Vagina (tissue), 2 donors: ENCODE results near the gene RCL1.

Experiments
- POLR2AphosphoS5 ChIP-seq, 2 donors: sonication (generic); formaldehyde crosslinking; IDR thresholded peaks; one replicate each; pipeline ENCODE4 v1.9.0; 2017; ENCODE audit warnings: antibody characterized with exemption in 2 of 2, mild to moderate bottlenecking in 2 of 2, low read depth in 1 of 2; ENCODE audit not compliant: insufficient read depth in 1 of 2
- TF ChIP-seq, protein P1 (sequence below), 3 experiments: fragments of 450-650 bp in 2 of 3; fragments of 200-600 bp in 1 of 3; sonication (generic) in 1 of 3; IDR thresholded peaks; one replicate each; pipeline ENCODE4 v1.5.1; 2017 to 2019; ENCODE audit warnings: antibody characterized with exemption in 3 of 3, mild to moderate bottlenecking in 2 of 3, moderate library complexity in 2 of 3

DNA sequence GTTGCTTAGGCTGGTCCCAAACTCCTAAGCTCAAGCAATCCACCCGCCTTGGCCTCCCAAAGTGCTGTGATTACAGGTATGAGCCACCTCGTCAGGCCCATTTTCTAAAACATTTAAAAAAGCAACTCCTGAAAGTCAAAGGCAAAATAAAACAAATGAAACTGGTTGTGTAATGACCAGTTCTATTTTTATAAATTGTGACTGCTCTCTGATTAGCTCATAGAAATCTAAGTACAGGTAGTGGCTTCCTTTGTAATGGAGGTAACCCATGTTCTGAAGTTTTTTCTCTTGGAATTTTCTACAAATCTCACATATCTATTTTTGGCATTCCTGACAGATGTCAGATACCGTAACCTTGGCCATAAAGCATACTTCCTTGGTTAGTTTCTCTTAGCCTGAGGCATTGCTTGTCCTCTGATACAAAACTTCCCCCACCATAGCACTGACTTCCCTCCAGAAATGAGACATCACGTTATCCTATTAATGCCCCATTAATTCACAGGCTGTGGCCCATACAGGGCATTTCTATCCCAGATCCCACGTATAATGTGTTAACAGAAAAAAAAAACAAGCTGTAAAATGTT lies 37.6 kb upstream of the RCL1 start:
- TF ChIP-seq, protein P1, sequence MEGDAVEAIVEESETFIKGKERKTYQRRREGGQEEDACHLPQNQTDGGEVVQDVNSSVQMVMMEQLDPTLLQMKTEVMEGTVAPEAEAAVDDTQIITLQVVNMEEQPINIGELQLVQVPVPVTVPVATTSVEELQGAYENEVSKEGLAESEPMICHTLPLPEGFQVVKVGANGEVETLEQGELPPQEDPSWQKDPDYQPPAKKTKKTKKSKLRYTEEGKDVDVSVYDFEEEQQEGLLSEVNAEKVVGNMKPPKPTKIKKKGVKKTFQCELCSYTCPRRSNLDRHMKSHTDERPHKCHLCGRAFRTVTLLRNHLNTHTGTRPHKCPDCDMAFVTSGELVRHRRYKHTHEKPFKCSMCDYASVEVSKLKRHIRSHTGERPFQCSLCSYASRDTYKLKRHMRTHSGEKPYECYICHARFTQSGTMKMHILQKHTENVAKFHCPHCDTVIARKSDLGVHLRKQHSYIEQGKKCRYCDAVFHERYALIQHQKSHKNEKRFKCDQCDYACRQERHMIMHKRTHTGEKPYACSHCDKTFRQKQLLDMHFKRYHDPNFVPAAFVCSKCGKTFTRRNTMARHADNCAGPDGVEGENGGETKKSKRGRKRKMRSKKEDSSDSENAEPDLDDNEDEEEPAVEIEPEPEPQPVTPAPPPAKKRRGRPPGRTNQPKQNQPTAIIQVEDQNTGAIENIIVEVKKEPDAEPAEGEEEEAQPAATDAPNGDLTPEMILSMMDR (IDR thresholded peaks at IDR 0.05), result no peak
- no peak for TF ChIP-seq POLR2AphosphoS5 (IDR thresholded peaks at IDR 0.05; ENCODE audit: insufficient read depth in 1 of 2, low read depth in 1 of 2)
